SH-SY5Y (cell line): Measurements from ENCODE around the gene CFAP410.

Source experiments
- GATA2 ChIP-seq: IDR thresholded peaks from 2 replicates; pipeline ENCODE4 v1.6.1; 2011; ENCODE audit warnings: mild to moderate bottlenecking, low read depth, low read length
- GATA3 ChIP-seq: IDR thresholded peaks from 2 replicates; pipeline ENCODE4 v1.6.1; 2011; ENCODE audit warnings: low read depth, mild to moderate bottlenecking, low read length, moderate library complexity

The CFAP410 gene

GRCh38 chr21:44312716-44313115, 26.5 kb downstream of the CFAP410 start:
- TF ChIP-seq GATA3 (no peak), GATA2 (no peak)

DNA sequence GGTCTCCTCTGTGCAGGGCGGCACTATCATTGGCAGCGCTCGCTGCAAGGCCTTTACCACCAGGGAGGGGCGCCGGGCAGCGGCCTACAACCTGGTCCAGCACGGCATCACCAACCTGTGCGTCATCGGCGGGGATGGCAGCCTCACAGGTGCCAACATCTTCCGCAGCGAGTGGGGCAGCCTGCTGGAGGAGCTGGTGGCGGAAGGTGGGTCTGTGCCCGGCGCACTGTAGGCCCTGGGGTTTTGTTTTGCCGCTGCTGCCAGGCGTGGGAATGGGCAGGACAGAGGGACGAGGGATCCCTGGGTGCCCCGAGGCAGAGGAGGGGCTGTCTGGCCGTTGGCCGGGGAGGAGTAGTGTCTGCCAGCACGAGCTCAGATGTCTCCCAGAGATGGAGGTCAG, 27.1 kb downstream of the CFAP410 start:
- no peak for TF ChIP-seq GATA2
- no peak for TF ChIP-seq GATA3

GRCh38 chr21:44310628-44311507, 28.3 kb downstream of the CFAP410 start:
- TF ChIP-seq GATA3 (no peak), GATA2 (no peak)

DNA sequence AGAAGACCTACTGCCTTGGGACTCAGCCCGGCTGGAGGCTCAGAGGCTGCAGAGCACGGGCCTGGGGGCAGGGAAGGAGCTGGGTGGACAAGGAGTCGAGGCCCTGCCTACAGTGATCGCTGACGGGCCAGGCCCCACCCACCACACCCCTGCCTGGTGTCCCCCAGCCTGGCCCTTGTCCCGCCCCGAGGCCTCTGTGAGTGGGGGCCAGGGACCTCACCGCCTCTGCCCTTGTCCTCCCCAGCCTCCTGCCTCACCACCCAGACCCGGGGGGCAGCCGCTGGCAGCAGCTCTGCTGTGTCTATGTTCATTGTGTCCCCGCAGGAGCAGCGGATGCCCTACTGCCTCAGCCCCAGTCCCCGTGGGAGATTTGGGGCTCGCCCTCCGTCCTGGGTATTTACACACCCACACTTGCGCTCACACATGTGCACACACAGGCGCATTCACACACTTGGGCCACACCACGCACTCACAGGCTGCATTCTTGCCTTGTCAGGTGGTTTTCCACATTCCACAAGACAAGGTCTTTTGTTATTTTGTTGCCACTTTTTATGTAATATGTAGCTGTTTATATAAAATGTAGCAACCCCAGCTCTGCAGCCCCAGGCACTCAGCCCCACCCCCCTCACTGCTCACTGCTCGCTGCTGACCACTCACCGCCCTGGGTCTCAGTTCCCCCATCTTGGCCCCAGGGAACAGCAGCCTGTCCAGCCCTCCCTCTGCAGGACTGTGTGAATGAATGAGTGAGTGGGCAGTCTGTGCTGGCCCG, 32.1 kb downstream of the CFAP410 start:
- TF ChIP-seq GATA2 (no peak), GATA3 (no peak)

DNA sequence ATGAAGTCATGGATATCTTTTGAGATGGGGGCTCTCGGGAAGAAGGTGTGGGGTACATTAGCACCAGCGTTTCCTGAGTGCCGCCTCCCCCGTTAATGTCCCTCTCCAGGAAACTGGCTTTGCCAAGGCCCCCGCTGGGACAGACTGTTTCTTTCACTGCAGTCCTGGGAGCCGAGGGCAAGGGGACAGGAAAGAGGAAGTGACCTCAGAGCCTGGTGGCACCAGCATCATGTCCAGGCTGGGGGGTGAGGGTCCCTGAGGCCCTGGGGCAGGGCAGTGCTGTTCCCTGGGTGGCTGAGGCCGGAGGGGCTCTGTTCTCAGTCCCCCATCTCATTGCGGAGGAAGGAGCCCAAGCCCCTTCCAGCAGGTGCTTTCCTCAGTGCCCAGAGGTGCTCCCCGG, 33.5 kb downstream of the CFAP410 start:
- no peak for TF ChIP-seq GATA3
- TF ChIP-seq GATA2 = no peak

GRCh38 chr21:44304877-44305293, 34.3 kb downstream of the CFAP410 start:
- TF ChIP-seq GATA2 (no peak), GATA3 (no peak)

- TF ChIP-seq GATA2 (no peak), GATA3 (no peak)
Observed at GRCh38 chr21:44304011-44304616, 35.1 kb downstream of the CFAP410 start.

DNA sequence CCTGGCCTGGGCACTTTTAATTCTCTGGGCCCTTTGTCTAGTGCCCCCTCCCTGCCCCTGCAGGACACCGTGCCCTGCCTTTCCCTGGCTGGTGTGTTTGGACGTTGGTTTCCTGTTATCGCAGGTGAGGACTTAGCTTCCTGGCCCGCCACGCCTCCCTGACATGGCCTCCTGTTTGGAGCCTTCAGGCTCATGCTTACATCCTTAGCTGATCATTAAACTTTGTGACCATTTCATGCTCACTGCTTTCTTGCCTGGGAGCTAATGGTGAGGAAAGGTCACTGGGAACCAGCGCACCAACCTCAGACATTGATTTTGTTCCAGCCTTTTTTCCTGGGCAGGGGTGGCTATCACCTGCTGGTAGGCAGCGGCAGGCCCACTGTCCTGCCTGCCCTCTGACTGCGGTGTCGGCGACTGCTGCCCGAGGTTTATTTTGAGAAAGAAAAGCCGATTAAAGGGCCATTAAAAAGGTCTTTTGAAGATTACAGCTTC, 35.7 kb downstream of the CFAP410 start:
- TF ChIP-seq GATA2 (no peak), GATA3 (no peak)

DNA sequence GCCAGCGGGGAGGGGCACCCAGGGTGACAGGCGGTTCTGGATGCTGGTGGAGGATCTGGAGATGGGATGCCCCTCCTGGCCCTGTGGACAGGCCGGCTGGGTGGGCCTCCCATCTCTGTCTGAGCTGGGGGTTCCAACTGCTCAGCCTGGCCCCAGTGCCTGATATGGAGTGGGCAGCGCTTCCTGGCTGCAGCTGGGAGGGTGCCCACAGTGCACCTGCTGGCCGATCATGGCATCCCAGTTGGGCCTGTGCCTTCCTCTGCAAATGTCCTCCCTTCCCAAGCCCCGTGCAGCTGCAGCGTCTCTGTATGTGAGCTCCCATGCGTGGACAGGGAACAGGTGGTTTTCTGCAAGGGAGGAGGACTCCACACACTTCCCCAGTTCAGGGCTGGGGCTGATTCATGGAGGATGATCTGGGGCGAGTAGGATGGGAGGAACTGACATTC, 37.2 kb downstream of the CFAP410 start:
- TF ChIP-seq GATA2 (no peak), GATA3 (no peak)

- TF ChIP-seq GATA3 = no peak
- no peak for TF ChIP-seq GATA2
Observed at GRCh38 chr21:44301141-44301540, 38.0 kb downstream of the CFAP410 start.

DNA sequence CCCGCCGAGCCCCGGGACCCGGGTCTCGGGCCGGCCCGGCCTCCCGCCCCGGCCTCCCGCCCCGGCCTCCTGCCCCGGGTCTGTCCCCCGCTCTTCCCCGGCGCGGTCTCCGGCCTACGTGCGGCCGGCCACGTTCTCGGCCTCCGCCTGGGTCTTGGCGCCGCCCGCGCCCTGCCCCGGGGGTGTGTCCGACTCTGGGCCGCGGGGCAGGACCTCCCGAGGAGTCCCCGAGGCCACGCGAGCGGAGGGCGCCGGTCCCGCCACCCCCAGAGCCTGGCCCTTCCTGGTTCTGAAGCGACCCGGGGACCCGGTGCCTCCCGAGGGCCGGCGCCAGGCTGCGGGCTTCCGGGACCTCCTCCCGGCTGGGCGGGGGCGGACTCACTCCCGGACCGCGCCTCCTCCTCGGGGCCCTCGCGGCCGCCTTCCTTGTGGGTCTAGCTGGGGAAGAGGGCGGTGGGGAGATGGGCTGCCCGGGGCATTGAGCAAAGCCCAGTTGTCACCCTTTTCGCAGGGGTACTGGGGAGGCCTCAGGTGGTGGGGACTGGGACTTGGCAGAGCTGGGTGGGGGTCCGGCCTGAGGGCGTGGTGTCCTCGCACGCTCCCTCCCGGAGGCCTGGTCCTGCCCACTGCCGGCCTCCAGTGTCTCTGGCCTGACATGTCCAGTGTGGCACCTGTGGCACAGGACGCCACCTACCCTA, 38.8 kb downstream of the CFAP410 start:
- TF ChIP-seq GATA2 = no peak

DNA sequence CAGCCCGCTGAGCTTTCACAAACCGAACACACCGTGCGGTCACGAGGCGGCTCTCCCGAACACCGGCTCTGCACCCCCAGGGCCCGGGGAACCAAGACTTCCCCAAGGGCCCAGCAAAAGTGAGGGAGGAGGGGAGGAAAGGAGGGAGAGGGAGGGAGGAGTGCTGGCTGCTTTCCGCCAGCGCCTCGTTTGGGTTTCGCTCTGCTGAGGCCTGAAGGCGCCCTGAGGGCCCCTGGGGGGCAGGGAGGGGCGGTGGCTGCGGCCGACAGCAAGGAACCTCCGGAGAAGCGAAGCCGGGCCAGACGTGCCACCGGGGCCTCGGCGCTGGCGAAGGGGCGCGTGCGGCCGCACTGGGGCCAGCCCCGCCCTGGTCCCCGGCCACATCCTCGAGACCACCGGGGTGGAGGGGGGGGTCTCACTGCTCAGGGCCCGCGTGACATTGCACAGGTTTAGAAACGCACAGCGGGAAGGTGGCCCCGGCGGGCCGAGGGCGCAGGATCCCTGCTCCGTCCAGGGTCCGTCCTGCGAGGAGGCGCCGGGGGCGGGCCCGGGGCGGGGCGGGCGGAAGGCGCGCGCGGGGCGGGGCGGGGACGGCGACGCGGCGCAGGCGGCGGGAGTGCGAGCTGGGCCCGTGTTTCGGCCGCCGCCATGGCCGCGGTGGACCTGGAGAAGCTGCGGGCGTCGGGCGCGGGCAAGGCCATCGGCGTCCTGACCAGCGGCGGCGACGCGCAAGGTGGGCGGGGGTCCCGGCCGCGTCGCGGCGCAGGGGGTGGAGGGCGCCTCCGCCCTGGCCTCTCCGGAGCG, 39.5 kb downstream of the CFAP410 start, which contains the start of gene PFKL:
PFKL (plus strand) TSS at position 596 of the 804 bp plus-strand sequence; CDS start at position 649, 53 bp downstream.
- no peak for TF ChIP-seq GATA2

- TF ChIP-seq GATA2 (no peak), GATA3 (no peak)
Observed at GRCh38 chr21:44299085-44299457, 40.1 kb downstream of the CFAP410 start.

GRCh38 chr21:44298301-44298700, 40.9 kb downstream of the CFAP410 start:
- TF ChIP-seq GATA2 = no peak
